ENCODE data around the gene PKD2L1. TPM values are rescaled to one million over a fixed set of nuclear protein-coding genes. Genes with fewer than 3 reads are reported as not detected.
"Not testable (repeated sequence)": the region's sequence is repeated elsewhere in the genome, so short reads cannot be mapped to it uniquely, and the experiment has no call there.

Gene PKD2L1
- total and polyA plus RNA-seq, 12 donors = not detected

GRCh38 chr10:100286051-100287033, 43.7 kb downstream of the PKD2L1 start, which contains the start of gene BLOC1S2:
BLOC1S2 (minus strand) TSS chr10:100286680; CDS start chr10:100286659, 21 bp downstream.
- H3K4me1 ChIP-seq = peaks cover 0 to 56% (median 37%) of the 10 kb centered on the region in 9 donors
- H3K36me3 ChIP-seq = peaks cover 0 to 32% (median 3%) of the 10 kb centered on the region in 9 donors
- WGBS, 2 donors = 1 to 2% methylated on average over 63 of the region's 63 CpGs
- H3K27me3 ChIP-seq = no peaks in the 10 kb centered on the region
- peak; percentile 97 to 99 (median 98) for ATAC-seq
- H3K4me3 ChIP-seq = peak within 1 kb of the TSS; percentile 48 to 96 (median 84)
- intact Hi-C loops (cut with DNase I) = no loop called here
- TF ChIP-seq CTCF (IDR thresholded peaks at IDR 0.05) = peak in 4 of 9 donors; percentile 7 to 23 (median 22)
- peak within 1 kb of the TSS; percentile 62 to 98 (median 92) for H3K27ac ChIP-seq
- H3K9me3 ChIP-seq = no peaks in the 10 kb centered on the region
- DNase-seq = peak; percentile 84 to 90

DNA sequence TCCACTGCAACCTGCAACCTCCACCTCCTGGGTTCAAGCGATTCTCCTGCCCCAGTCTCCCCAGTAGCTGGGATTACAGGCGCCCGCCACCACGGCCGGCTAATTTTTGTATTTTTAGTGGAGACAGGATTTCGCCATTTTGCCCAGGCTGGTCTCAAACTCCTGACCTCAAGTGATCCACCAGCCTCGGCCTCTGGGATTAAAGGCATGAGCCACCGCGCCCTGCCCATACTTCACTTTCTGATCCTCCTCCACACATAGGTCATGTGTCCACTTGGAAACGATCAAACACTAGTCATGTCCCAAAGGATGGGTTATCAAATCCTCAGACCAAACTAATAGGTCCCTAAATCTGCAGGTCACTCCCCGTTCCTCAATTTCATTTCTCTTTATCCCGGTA, 44.7 kb downstream of the PKD2L1 start:
- H3K9me3 ChIP-seq; H3K27me3 ChIP-seq; DNase-seq; intact Hi-C loops (cut with DNase I); ATAC-seq: not testable (repeated sequence)
- Histone ChIP-seq H3K4me3 (peak overlapping the region in 9 of 10 donors; percentile 67 to 96 (median 85)), H3K4me1 (peaks cover 0 to 48% (median 37%) of the 10 kb centered on the region in 9 donors), H3K36me3 (peaks cover 0 to 43% (median 5%) of the 10 kb centered on the region in 9 donors), H3K27ac (peak overlapping the region in 9 of 10 donors; percentile 62 to 98 (median 93))
- whole genome bisulfite sequencing, 2 donors = 87 to 90% methylated on average over 12 of the region's 12 CpGs

DNA sequence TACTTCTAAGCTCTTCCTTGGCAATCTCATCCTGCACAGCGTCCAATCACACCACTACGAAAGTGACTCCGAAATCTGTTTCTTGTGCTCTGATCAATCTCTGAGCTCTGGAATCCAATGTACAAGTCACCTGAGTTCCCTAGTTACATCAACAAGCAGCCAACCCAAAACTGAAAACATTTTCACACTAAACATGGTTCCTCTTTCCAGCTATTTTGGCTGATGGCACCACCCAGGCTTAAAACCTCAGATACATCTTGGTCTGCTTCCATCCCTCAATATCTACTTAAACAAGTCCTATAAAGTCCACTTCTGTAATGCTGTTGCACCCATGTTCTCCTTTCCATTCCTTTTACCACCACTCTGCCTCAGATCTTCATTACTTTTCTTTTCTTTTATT, 47.1 kb downstream of the PKD2L1 start:
- no peak for ATAC-seq
- peaks cover 0 to 48% (median 37%) of the 10 kb centered on the region in 9 donors for H3K4me1 ChIP-seq

DNA sequence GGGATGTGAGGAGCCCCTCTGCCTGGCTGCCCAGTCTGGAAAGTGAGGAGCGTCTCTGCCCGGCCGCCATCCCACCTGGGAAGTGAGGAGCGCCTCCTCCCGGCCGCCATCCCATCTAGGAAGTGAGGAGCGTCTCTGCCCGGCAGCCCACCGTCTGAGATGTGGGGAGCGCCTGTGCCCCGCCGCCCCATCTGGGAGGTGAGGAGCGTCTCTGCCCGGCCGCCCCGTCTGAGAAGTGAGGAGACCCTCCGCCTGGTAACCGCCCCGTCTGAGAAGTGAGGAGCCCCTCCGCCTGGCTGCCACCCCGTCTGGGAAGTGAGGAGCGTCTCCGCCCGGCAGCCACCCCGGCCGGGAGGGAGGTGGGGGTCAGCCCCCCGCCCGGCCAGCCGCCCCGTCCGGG, 53.1 kb downstream of the PKD2L1 start:
- H3K4me3 ChIP-seq; H3K27me3 ChIP-seq; H3K9me3 ChIP-seq; H3K4me1 ChIP-seq; intact Hi-C loops (cut with DNase I); ATAC-seq; DNase-seq; H3K27ac ChIP-seq: not testable (repeated sequence)
- peaks cover 0 to 64% (median 28%) of the 10 kb centered on the region in 9 donors for H3K36me3 ChIP-seq
- 95 to 96% methylated on average over 4 to 17 of the region's 31 CpGs for WGBS, 2 donors

More for the DNA sequence above, 47.1 kb downstream of the PKD2L1 start:
- TF ChIP-seq CTCF (IDR thresholded peaks at IDR 0.05) = no peak
- H3K4me3 ChIP-seq = no peak overlapping the region
- no peak for DNase-seq
- H3K9me3 ChIP-seq = no peaks in the 10 kb centered on the region
- H3K27me3 ChIP-seq = no peaks in the 10 kb centered on the region
- WGBS, 2 donors = 96% methylated on average over 3 of the region's 3 CpGs
- H3K36me3 ChIP-seq = peaks cover 0 to 60% (median 22%) of the 10 kb centered on the region in 9 donors
- no peak overlapping the region for H3K27ac ChIP-seq
- intact Hi-C loops (cut with DNase I) = no loop called here

Measured in heart right ventricle (tissue), 16 donors.